HFF-Myc (cell line): ENCODE data around the gene EPHA7.

ENCODE experiments used
- DNase-seq: peaks from one replicate; pipeline ENCODE4 v3.0.0-alpha.2; 2011; ENCODE audit warnings: low read depth; ENCODE audit errors: extremely low read depth
- H3K4me3 ChIP-seq: replicated peaks from 2 replicates; pipeline ENCODE4 v1.5.1; 2011; ENCODE audit warnings: low read depth, mild to moderate bottlenecking, control low read depth, low read length
- TF ChIP-seq, protein P1 (sequence below): IDR thresholded peaks from 2 replicates; pipeline ENCODE4 v1.5.1; 2012; ENCODE audit warnings: mild to moderate bottlenecking, low read depth, low read length, control low read depth; ENCODE audit errors: missing control alignments

Gene EPHA7

DNA sequence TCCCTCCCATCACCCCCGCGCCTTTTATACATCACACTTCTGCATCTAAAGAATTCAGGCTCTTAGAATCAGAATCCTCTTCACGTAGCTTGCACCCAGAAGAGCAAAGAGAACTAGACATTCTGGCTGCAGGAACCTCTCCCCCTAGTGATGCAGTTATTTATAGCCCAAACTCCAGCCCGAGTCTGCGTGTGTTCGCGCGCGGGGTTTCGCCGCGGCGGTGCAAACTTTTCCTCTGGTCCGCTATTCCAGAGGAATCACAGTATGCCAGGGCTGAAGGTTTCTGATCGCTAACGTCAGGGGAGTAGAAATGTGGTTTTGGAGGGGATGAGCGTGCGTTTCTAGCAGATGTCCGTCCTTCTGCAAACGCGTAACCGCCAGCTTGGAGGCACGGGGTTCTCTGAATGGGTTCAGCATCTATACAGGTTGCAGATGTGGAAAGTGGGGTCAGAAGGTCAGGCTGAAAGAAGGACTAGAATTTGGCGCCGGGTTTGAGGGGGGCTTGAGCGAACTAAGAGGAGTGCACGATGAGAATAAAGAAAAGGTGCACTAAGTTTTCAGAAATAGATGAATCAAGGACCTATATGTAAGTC, 1.8 kb downstream of the EPHA7 start:
- no peak for DNase-seq
- TF ChIP-seq, protein P1, sequence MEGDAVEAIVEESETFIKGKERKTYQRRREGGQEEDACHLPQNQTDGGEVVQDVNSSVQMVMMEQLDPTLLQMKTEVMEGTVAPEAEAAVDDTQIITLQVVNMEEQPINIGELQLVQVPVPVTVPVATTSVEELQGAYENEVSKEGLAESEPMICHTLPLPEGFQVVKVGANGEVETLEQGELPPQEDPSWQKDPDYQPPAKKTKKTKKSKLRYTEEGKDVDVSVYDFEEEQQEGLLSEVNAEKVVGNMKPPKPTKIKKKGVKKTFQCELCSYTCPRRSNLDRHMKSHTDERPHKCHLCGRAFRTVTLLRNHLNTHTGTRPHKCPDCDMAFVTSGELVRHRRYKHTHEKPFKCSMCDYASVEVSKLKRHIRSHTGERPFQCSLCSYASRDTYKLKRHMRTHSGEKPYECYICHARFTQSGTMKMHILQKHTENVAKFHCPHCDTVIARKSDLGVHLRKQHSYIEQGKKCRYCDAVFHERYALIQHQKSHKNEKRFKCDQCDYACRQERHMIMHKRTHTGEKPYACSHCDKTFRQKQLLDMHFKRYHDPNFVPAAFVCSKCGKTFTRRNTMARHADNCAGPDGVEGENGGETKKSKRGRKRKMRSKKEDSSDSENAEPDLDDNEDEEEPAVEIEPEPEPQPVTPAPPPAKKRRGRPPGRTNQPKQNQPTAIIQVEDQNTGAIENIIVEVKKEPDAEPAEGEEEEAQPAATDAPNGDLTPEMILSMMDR = no peak
- H3K4me3 ChIP-seq = no peak overlapping the region

DNA sequence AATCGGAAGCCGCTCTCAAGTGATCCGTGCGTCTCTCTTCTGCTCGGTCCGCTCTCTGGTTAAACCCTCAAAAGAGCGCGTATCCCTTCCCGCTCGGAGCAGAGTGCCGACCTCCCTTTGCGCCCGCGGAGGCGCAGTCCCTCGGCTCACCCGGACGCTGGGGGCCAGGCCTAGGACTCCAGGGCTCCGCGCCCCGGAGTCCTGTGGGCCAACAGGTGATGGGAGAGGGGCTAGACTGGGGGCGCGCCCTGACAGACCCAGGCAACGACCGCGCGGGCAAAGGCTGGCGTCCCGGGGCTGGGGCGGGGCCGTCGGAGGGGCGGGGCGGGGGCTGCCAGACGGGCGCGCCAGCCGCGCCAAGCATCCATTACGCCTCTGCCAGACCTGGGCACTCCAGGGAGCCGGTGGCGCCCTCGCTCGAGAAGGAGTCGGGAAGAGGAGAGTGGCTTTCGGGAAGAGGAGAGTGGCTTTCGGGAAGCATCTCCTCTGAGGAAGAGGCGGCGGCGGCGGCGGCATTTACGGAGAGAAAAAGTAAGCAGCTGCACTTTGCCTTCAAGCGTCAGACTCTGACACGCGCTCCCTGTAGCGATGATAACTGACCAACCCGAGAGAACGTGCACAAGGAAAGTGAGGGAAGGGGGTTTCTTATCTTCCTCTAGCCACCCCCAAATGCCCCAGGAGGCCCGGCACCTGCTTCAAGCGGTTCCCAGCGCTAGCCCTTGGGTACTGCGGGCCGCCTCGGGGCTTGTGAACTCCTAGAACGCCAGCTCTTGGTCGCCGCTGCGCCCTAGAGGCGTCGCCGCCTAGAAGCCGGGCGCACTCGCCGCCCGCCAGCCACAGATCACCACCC, 2.6 kb downstream of the EPHA7 start:
- no peak for DNase-seq
- TF ChIP-seq, protein P1 = no peak

DNA sequence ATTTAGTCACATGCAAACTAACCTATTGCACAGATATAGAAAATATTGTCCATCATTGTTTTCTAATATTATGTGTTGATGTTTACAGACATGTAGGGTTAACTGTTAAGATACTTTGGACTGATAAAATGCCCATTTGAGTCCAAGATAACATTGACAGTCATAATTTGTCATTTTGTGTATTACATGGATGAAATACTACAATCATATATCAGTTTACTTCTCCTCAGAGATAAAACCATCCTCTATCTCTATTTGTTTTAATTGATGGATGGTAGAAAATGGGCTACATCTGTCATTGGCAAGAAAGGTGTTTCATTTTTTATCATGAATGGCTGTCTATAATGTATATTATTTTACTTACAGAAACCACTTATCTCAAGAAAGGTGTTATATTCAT, 6.2 kb downstream of the EPHA7 start:
- no peak overlapping the region for H3K4me3 ChIP-seq
- TF ChIP-seq, protein P1 = no peak
- no peak for DNase-seq

More for the DNA sequence above, 2.6 kb downstream of the EPHA7 start:
- no peak overlapping the region for H3K4me3 ChIP-seq

DNA sequence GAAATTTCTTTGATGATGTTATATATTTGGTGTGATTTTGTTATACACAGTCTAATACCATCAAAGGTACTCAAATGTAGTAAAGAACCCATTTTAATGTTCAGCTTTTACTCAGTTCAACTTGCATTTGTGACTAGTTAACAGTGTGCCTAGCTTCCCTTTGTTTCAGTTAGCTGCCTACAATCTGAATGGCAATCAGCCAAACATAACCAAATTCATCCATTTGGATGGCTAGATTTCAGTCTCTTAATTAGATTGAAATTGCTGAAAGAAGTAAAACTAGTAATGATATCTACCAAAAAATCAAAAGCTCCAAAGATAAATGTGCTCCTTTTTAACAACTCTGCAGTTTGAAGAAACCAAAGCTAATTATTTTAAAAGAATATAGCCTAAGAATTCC, 6.9 kb downstream of the EPHA7 start:
- no peak overlapping the region for H3K4me3 ChIP-seq
- TF ChIP-seq, protein P1 = no peak
- DNase-seq = no peak

DNA sequence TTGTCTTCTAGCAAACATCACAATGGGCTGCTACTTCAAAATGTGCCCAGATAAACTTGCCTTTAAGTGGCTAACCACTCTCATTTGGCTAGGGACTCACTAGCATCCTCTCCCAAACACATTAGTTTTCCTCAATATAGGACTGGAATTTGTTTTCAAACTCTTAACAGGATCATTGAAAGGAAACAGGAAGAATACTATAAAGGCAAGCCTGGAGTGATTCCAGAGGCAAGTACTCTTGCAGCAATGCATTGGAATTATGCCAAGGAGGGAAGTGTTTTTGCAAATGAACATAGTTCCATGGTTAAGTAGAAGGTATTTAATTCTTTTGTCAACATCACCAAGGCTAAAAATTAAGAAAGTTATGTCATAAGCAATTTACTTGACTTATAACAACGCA, 12.2 kb downstream of the EPHA7 start:
- no peak for DNase-seq
- H3K4me3 ChIP-seq = no peak overlapping the region
- TF ChIP-seq, protein P1 = no peak

DNA sequence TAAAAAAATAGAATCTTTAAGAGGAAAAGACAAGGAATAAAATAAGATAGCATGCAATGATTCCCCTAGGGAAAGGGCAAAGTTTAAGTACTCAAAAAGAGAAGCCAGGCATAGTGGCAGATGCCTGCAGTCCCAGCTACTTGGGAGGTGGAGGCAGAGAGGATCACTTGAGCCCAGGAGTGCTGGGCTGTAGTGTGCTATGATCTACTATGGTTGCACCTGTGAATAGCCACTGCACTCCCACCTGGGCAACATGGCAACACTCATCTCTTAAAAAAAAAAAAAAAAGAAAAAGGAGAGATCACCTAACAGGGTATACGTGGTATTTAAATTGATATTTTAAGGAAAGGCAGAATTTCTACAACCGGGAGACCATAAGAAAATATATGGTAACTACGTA, 16.0 kb downstream of the EPHA7 start:
- no peak overlapping the region for H3K4me3 ChIP-seq
- TF ChIP-seq, protein P1 = no peak
- no peak for DNase-seq
